Suprapubic skin (tissue), 4 donors: ENCODE data around the gene DPP9.

ENCODE experiments used
- EP300 ChIP-seq: sonication (generic); formaldehyde crosslinking; IDR thresholded peaks from one replicate; pipeline ENCODE4 v1.6.1; 2017; ENCODE audit warnings: antibody characterized with exemption
- POLR2A ChIP-seq, 2 donors: fragments of 450-650 bp; IDR thresholded peaks; one replicate each; pipeline ENCODE4 v1.6.1; 2017; ENCODE audit warnings: antibody characterized with exemption in 2 of 2, mild to moderate bottlenecking in 2 of 2, moderate library complexity in 2 of 2
- POLR2AphosphoS5 ChIP-seq, 3 donors: sonication (generic); formaldehyde crosslinking; IDR thresholded peaks; one replicate each; pipeline ENCODE4 v1.6.1; 2017; ENCODE audit warnings: antibody characterized with exemption in 3 of 3
- TF ChIP-seq, protein P1 (sequence below), 2 donors: fragments of 200-600 bp in 1 of 2; fragments of 450-650 bp in 1 of 2; sonication (generic) in 1 of 2; IDR thresholded peaks; one replicate each; pipeline ENCODE4 v1.5.1; 2016 to 2019; ENCODE audit warnings: antibody characterized with exemption in 2 of 2, mild to moderate bottlenecking in 1 of 2, moderate library complexity in 1 of 2

DNA sequence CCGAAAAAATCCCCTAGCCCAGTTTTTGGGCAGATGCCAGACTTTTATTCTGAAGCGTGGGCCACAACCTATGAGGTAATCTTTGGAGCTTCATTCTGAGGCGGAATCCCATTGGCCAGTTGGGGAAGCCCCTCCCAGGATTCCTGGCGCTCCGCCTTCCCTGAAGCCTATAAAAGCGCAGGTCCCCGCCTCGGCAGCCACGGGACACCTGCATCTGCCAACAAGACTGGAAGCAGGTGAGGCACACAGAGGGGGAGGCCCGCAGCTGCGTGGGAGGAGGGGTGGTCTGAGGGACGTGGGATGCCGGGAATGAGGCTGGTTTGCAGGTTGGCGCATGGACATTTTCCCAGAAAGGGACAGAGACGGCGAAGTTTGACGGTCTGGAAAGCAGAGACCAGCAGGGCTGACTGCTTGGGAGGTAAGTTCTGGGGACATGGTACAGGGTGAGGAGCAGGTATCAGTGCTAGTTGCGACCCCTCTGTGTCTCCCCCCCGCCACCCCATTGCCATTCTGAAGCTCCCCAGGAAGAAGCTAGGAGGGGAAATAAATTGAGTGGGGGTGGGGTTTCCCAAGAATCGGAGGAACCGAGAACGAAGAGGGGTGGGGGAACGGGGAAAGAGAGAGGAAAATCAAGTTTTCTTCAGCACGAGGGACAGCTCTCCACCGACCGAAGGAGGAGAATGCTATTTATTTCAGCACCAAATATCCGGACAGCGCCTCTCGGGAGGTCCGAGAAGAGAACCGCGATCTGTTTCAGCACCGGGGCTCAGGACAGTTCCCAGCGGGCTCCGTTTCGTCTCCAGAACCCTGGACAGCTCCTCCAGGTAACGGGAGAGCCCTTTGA, 45.5 kb upstream of the DPP9 start:
- TF ChIP-seq, protein P1, sequence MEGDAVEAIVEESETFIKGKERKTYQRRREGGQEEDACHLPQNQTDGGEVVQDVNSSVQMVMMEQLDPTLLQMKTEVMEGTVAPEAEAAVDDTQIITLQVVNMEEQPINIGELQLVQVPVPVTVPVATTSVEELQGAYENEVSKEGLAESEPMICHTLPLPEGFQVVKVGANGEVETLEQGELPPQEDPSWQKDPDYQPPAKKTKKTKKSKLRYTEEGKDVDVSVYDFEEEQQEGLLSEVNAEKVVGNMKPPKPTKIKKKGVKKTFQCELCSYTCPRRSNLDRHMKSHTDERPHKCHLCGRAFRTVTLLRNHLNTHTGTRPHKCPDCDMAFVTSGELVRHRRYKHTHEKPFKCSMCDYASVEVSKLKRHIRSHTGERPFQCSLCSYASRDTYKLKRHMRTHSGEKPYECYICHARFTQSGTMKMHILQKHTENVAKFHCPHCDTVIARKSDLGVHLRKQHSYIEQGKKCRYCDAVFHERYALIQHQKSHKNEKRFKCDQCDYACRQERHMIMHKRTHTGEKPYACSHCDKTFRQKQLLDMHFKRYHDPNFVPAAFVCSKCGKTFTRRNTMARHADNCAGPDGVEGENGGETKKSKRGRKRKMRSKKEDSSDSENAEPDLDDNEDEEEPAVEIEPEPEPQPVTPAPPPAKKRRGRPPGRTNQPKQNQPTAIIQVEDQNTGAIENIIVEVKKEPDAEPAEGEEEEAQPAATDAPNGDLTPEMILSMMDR (IDR thresholded peaks at IDR 0.05), result no peak
- TF ChIP-seq EP300, result no peak
- TF ChIP-seq POLR2A (IDR thresholded peaks at IDR 0.05), result no peak
- TF ChIP-seq POLR2AphosphoS5 (IDR thresholded peaks at IDR 0.05), result peak in 2 of 3 donors; percentile 29 to 97
